Stimulated activated CD4-positive, alpha-beta T cell treated with anti-CD3 and anti-CD28 coated beads, TNF-alpha, amount 100 ng/mL, for 48 hours (primary cell): Measurements from ENCODE around the gene MECP2.
"Not testable (repeated sequence)": the region's sequence is repeated elsewhere in the genome, so short reads cannot be mapped to it uniquely, and the experiment has no call there.

Experiments used
- DNase-seq, 3 donors: peaks; one replicate each; pipeline ENCODE4 v3.0.0-alpha.2; 2020; ENCODE audit warnings: low read depth in 3 of 3

Gene MECP2

DNA sequence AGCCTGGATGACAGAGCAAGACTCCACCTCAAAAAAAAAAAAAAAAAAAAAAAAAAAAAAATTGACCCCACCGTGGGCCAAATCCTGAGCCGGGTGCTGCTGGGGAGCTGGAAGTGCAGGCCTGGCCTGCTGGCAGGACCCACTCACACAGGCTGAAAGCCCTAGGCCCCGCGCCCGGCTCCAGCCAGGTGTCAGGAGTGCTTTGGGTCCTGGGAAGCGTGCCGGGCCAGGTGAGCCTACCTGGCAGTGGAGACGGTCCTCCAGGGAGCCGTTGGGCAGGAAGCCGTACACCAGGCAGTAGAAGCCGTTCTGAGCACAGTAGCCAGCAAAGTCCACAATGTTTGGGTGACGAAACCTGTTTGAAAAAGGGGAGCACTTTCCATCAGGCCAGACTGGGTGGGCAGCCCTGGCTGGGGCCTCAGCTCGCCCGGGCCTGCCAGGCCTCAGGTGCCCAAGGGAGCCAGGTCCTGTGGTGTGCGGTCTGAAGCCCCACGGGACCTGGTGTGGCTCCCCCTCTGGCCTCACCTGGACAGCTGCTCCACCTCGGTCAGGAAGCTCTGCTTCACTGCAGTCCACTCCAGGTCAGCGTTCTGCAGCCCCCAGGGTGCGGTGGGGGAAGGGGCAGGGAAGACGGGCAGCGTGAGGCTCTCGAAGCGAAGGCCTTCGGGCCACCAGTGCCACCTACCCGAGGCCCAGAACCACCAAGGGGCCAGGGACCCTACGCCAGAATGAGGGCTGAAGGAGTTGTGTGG, 79.6 kb downstream of the MECP2 start:
- no peak for DNase-seq

DNA sequence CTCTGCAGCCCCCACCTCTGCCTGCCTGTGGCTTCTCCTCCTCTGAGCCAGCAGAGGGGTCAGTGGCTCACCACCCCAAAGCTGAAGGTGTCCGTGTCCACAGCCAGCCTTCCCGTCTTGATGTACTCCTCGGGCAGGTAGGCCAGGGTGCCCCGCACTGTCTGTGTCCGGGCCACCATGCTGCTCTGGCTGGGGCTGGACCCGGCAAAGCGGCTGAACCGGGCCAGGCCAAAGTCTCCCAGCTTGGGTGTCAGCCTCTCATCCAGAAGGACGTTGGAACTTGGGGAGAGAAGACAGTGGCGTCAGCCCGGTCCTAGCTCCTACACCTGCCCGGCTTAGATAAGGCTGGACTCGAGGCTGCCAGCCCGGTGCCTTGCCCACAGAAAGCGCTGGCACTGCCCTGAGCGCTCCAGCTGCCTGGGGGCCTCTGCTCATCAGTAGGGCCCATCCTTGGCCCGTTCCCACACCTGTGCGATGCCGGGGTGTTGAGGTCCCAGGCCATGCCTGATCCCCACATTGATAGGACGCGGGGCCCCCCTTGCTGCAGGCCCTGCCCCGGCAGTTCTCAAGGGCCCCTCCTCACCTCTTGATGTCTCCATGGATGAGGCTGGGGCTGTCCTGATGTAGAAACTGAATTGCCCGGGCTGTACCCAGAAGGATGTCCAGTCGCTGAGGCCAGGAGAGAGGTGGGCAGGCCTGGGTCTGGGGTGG, 81.0 kb downstream of the MECP2 start:
- DNase-seq = no peak

- DNase-seq = no peak
Measured at GRCh38 chrX:154015581-154016264, 81.8 kb downstream of the MECP2 start.

- no peak for DNase-seq
Measured at GRCh38 chrX:154014429-154015380, 82.8 kb downstream of the MECP2 start.

- no peak for DNase-seq
Measured at GRCh38 chrX:154013614-154014360, 83.7 kb downstream of the MECP2 start.

DNA sequence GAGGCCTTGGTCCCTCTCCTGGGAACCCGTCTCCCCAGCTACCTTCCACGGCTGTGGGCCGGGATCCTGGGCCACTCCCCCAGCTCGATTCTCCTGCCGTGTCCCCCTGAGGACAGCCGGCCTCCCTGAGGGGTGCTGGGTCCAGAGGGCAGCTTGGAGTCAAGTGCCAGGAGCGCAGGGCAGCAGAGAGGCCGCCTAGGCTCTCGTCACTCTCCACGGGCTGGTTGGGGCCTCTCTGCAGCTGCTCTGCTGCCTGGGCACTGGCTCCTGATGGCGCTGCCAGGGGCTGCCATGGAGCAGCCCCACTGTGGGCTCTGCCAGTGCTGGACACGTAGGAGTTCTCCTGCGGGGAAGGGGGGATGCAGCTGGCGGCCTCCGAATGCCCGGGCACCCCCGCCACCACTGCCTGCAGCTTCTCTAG, 84.5 kb downstream of the MECP2 start:
- no peak for DNase-seq

- no peak for DNase-seq
Measured at GRCh38 chrX:154012336-154012991, 85.1 kb downstream of the MECP2 start.

DNA sequence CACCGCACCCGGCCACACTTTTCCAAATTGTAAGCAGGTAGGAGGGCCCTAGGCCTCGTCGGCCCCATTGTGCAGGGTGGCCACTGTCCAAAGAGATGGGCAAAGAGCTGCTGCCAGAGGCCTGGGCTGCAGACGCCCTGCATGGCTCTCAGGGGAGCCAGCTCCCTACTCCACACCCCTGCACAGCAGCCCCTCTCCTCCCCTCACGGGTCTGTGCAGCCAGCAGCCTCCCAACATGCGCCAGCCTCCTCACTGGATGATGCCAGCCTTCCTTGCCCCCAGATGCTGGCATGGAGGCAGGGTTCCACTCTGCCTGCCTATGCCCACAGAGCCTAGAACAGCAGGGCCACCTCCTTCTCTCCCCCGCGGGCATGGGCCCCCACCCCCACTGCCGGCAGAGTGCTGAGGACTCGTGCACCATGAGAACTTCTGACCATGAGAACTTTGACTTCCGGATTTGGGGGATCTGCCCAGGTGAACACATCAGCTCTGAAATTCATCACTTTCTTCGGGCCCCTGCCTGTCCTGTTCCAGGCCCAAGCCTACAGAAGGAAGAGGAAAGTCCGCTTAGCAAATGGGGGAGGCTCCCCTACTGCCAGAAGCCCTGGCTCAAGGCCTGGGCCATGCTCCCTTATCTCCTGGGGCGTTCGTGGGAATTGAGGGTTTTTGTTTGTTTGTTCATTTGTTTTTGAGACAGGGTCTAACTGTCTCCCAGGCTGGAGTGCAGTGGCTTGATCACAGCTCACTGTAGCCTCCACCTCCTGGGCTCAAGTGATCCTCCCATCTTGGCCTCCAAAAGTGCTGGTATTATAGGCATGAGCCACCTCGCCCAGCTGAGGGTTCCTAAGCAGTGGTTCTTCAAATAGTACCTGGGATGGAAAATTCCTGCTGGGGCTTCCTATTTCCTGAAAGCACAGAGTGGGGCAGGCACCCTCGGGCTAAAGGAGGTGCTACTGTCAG, 85.9 kb downstream of the MECP2 start:
- DNase-seq = no peak

GRCh38 chrX:154010330-154011087, 87.0 kb downstream of the MECP2 start:
- no peak for DNase-seq

DNA sequence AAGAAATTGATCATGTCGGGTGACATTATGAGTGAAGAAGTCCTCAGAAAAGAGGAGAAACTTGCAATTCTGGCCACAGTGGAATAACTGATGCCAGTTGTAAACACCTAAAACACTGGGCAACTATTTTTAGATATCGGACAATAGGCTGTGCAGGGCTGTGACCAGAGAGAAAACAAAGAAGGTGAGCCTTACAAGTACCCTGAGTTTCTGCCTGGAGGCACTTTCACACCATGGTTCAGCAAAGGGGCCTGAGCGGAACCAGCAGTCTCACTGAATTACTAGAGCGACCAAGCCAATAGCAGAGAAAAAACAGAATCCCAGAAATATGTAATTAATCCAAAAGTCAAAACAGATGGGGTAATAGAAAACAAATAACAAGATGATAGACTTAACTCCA, 89.0 kb downstream of the MECP2 start:
- DNase-seq = no peak

GRCh38 chrX:154006947-154007346, 90.6 kb downstream of the MECP2 start:
- no peak for DNase-seq

GRCh38 chrX:154004315-154004714, 93.2 kb downstream of the MECP2 start:
- DNase-seq = no peak

GRCh38 chrX:154002215-154002719, 95.2 kb downstream of the MECP2 start:
- DNase-seq = no peak

DNA sequence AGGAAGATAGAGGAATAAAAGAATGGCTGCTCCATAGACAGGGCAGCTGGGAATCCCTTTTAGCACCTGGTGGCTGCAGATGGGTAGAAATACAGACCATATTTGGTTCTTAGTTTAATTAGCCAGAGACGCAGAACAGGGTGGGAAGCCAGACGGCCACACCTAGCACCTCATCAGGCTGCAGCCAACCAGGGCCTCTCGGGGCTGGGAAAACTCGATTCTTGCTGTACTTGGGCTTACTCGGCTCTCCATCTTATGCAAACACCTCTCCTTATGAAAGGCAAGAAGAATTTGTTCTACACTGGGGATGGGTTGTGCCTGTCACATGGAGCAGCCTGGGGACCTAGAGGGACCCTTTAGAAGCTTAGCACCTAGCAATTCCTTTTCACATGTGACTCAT, 97.5 kb downstream of the MECP2 start:
- no peak for DNase-seq

DNA sequence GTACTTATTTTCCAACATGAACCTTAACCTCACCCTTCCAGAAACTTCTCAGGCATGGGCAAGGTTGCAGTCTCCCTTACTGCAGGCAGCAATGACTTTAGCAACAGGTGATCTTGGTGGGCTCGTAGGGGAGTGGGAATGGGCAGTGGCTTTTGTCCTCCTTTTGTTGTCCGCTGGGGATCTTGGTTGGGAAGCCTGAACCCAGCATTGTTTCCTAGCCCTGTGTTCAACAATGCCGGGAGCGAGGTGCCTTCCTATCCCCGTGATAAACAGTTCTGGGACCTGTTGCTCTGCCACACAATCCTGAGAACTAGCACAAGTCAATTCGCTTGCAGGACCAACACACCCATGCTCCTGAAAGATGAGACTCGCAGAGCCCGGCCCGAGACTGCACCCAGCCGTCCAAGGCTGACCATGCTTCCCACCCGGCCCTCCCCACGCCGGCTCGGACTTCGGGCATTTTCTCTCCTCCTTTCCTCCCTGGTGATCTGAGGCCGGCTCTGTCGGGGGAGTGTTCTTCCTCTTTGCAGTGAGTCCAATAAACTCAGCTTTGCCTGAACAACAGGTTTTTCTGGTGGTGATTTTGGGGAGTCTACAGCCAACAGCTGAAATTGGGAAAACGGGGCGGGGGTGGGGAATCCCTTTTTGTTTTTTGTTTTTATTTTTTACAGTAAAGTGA, 98.0 kb downstream of the MECP2 start:
- no peak for DNase-seq

DNA sequence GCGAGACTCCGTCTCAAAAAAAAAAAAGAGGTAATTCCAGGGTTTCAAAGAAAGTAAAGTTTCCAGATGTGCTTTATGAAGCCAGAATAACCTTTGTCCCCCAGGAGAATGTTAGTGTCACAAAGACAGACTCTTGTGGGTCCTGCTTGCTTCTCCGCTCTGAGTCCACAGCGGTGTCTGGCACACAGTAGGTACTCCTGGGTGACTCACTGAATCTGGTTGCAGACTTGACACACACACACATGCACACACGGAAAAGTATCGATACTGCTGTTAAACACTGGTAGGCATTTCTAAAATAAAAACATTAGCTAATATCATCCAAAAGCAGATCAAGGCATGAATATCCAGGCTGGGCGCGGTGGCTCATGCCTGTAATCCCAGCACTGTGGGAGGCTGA, 102.0 kb downstream of the MECP2 start:
- DNase-seq = no peak

- DNase-seq = not testable (repeated sequence)
Measured at GRCh38 chrX:153994398-153994797, 103.1 kb downstream of the MECP2 start.

GRCh38 chrX:153993978-153994377, 103.5 kb downstream of the MECP2 start:
- DNase-seq = no peak
